Osteocyte (in vitro differentiated cells): ENCODE measurements around the gene PRKN. TPM values are rescaled to one million over a fixed set of nuclear protein-coding genes. Genes with fewer than 3 reads are reported as not detected.

Experiments used
- DNase-seq: peaks from one replicate; pipeline ENCODE4 v3.0.0; 2021; ENCODE audit warnings: mixed read lengths; ENCODE audit not compliant: unreplicated experiment; ENCODE audit errors: extremely low spot score
- H3K27ac Mint-ChIP-seq: one replicate; pipeline ENCODE4 v1.8.0; 2021; ENCODE audit warnings: mild to moderate bottlenecking, mixed read lengths; ENCODE audit not compliant: unreplicated experiment
- H3K27me3 Mint-ChIP-seq: one replicate; pipeline ENCODE4 v1.8.0; 2021; ENCODE audit warnings: mixed read lengths; ENCODE audit not compliant: unreplicated experiment
- H3K36me3 Mint-ChIP-seq: one replicate; pipeline ENCODE4 v1.8.0; 2021; ENCODE audit warnings: mixed read lengths; ENCODE audit not compliant: unreplicated experiment
- H3K4me1 Mint-ChIP-seq: one replicate; pipeline ENCODE4 v1.8.0; 2021; ENCODE audit warnings: mixed read lengths; ENCODE audit not compliant: unreplicated experiment
- H3K4me3 Mint-ChIP-seq: one replicate; pipeline ENCODE4 v1.8.0; 2021; ENCODE audit warnings: mild to moderate bottlenecking, moderate library complexity, mixed read lengths; ENCODE audit not compliant: unreplicated experiment
- H3K9me3 Mint-ChIP-seq: one replicate; pipeline ENCODE4 v1.8.0; 2021; ENCODE audit warnings: mixed read lengths; ENCODE audit not compliant: unreplicated experiment
- CTCF ChIP-seq: fragments of 200-600 bp; sonication (generic); IDR thresholded peaks from 2 replicates; pipeline ENCODE4 v1.5.0; 2021; ENCODE audit warnings: antibody characterized with exemption, mild to moderate bottlenecking, moderate library complexity
- total RNA-seq: library from RNA; stranded (reverse); gene quantifications from 2 replicates; pipeline ENCODE4 v1.2.1, GENCODE V29; 2021

The PRKN gene
- total RNA-seq, 1 donor from 2014 or later = 13.4 TPM

GRCh38 chr6:162178266-162178665, 549.3 kb downstream of the PRKN start:
- H3K4me1 Mint-ChIP-seq = peaks cover 27% of the 10 kb centered on the region

GRCh38 chr6:162177746-162178145, 549.8 kb downstream of the PRKN start:
- H3K9me3 Mint-ChIP-seq = no peaks in the 10 kb centered on the region
- no peaks in the 10 kb centered on the region for H3K36me3 Mint-ChIP-seq
- H3K4me3 Mint-ChIP-seq = no peak overlapping the region
- H3K27me3 Mint-ChIP-seq = no peaks in the 10 kb centered on the region
- H3K27ac Mint-ChIP-seq = peak overlapping the region; percentile 72
- H3K4me1 Mint-ChIP-seq = peaks cover 27% of the 10 kb centered on the region
- DNase-seq = no peak
- TF ChIP-seq CTCF = peak; percentile 85

More at GRCh38 chr6:162178266-162178665, 549.3 kb downstream of the PRKN start:
- H3K27me3 Mint-ChIP-seq = no peaks in the 10 kb centered on the region
- no peak for TF ChIP-seq CTCF
- H3K27ac Mint-ChIP-seq = peak overlapping the region; percentile 48
- no peak for DNase-seq
- no peaks in the 10 kb centered on the region for H3K36me3 Mint-ChIP-seq
- H3K4me3 Mint-ChIP-seq = no peak overlapping the region
- no peaks in the 10 kb centered on the region for H3K9me3 Mint-ChIP-seq

GRCh38 chr6:162173466-162173865, 554.1 kb downstream of the PRKN start:
- H3K27me3 Mint-ChIP-seq = no peaks in the 10 kb centered on the region
- TF ChIP-seq CTCF = no peak
- no peaks in the 10 kb centered on the region for H3K9me3 Mint-ChIP-seq
- no peaks in the 10 kb centered on the region for H3K36me3 Mint-ChIP-seq
- H3K4me3 Mint-ChIP-seq = no peak overlapping the region
- DNase-seq = no peak
- H3K4me1 Mint-ChIP-seq = peaks cover 17% of the 10 kb centered on the region
- no peak overlapping the region for H3K27ac Mint-ChIP-seq

GRCh38 chr6:162165479-162165878, 562.1 kb downstream of the PRKN start:
- no peaks in the 10 kb centered on the region for H3K36me3 Mint-ChIP-seq
- H3K27ac Mint-ChIP-seq = no peak overlapping the region
- H3K27me3 Mint-ChIP-seq = no peaks in the 10 kb centered on the region
- no peaks in the 10 kb centered on the region for H3K9me3 Mint-ChIP-seq
- no peak overlapping the region for H3K4me3 Mint-ChIP-seq
- peaks cover 6% of the 10 kb centered on the region for H3K4me1 Mint-ChIP-seq
- DNase-seq = no peak
- TF ChIP-seq CTCF = no peak

- H3K9me3 Mint-ChIP-seq = no peaks in the 10 kb centered on the region
- H3K27me3 Mint-ChIP-seq = no peaks in the 10 kb centered on the region
- peak overlapping the region; percentile 20 for H3K27ac Mint-ChIP-seq
- TF ChIP-seq CTCF = no peak
- no peaks in the 10 kb centered on the region for H3K36me3 Mint-ChIP-seq
- no peak overlapping the region for H3K4me3 Mint-ChIP-seq
- DNase-seq = no peak
- H3K4me1 Mint-ChIP-seq = peaks cover 31% of the 10 kb centered on the region
Measured at GRCh38 chr6:162157167-162157870, 570.2 kb downstream of the PRKN start.
